ENCODE measurements around the gene LTO1. TPM values are rescaled to one million over a fixed set of nuclear protein-coding genes. Genes with fewer than 3 reads are reported as not detected.

LTO1 gene
- total and polyA plus RNA-seq, 2 of the 13 experiments (the other 11 are each of a cell fraction or from before 2014, with no cell fraction given), result 11.8 to 15.0 TPM

DNA sequence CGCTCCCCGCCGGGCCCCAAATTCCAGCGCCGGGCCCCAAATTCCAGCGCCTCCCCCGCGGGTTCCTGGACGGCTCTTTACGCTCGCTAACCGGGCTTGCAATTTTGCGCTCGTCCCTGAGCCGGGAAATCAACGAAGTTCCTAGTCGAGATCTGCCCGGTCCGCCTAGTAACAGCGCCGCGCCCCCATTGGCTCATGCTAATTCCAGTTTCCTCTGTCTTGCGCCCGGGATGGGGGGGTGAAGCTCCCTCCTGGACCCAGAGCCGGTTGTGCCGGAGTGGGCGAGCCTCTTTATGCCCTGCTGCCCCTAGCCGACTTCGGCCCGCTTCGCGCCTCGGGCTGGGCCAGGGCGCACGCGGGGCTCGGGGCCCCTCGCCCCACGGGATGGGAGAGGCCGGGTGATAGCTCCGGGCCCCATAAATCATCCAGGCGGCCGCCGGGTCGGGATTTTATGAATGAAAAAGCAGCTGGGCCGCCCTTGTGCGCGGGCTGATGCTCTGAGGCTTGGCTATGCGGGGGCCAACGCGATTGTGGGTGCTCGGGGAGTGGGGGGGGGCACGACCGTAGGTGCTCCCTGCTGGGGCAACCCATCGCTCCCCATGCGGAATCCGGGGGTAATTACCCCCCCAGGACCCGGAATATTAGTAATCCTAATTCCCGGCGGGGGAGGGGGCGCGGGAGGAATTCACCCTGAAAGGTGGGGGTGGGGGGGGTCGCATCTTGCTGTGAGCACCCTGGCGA is 36.0 kb downstream of the LTO1 start (continued):
- no peak for TF ChIP-seq U2AF1 (optimal IDR thresholded peaks at IDR 0.05; ENCODE audit: low read depth, low read length)
- no peak for TF ChIP-seq ZNF317 (CRISPR knock-in tag; IDR thresholded peaks at IDR 0.05)
- TF ChIP-seq ZNF460 (CRISPR knock-in tag; IDR thresholded peaks at IDR 0.05; ENCODE audit: borderline replicate concordance), result no peak
- no peak for TF ChIP-seq KDM1A (CRISPR knock-in tag; IDR thresholded peaks at IDR 0.05)
- no peak for TF ChIP-seq ZFP36 (IDR thresholded peaks at IDR 0.05; ENCODE audit: borderline replicate concordance, low read depth, low read length, partially characterized antibody)
- no peak for TF ChIP-seq ZNF891 (CRISPR knock-in tag; IDR thresholded peaks at IDR 0.05)
- TF ChIP-seq ZNF138 (CRISPR knock-in tag; IDR thresholded peaks at IDR 0.05; ENCODE audit: low read depth), result no peak
- TF ChIP-seq ZSCAN21 (CRISPR knock-in tag; IDR thresholded peaks at IDR 0.05; ENCODE audit: borderline replicate concordance), result no peak
- TF ChIP-seq PCBP2 (optimal IDR thresholded peaks at IDR 0.05; ENCODE audit: low read depth, low read length, poor library complexity, severe bottlenecking), result no peak
- TF ChIP-seq ZC3H13 (CRISPR knock-in tag; IDR thresholded peaks at IDR 0.05), result no peak
- TF ChIP-seq, protein P1, sequence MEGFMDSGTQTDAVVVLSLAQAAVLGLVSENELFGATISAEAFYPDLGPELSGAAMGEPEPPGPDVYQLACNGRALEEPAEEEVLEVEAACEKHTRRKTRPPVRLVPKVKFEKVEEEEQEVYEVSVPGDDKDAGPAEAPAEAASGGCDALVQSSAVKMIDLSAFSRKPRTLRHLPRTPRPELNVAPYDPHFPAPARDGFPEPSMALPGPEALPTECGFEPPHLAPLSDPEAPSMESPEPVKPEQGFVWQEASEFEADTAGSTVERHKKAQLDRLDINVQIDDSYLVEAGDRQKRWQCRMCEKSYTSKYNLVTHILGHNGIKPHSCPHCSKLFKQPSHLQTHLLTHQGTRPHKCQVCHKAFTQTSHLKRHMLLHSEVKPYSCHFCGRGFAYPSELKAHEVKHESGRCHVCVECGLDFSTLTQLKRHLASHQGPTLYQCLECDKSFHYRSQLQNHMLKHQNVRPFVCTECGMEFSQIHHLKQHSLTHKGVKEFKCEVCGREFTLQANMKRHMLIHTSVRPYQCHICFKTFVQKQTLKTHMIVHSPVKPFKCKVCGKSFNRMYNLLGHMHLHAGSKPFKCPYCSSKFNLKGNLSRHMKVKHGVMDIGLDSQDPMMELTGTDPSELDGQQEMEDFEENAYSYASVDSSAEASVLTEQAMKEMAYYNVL (CRISPR knock-in tag; IDR thresholded peaks at IDR 0.05; ENCODE audit: borderline replicate concordance), result no peak
- peak; percentile 88 for TF ChIP-seq PITX1 (CRISPR knock-in tag; IDR thresholded peaks at IDR 0.05)
- TF ChIP-seq, protein P2, sequence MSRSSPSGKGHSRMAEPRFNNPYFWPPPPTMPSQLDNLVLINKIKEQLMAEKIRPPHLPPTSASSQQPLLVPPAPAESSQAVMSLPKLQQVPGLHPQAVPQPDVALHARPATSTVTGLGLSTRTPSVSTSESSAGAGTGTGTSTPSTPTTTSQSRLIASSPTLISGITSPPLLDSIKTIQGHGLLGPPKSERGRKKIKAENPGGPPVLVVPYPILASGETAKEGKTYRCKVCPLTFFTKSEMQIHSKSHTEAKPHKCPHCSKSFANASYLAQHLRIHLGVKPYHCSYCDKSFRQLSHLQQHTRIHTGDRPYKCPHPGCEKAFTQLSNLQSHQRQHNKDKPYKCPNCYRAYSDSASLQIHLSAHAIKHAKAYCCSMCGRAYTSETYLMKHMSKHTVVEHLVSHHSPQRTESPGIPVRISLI (CRISPR knock-in tag; IDR thresholded peaks at IDR 0.05; ENCODE audit: borderline replicate concordance), result no peak
- TF ChIP-seq TFDP2 (CRISPR knock-in tag; IDR thresholded peaks at IDR 0.05), result peak; percentile 52; the same call in 1 of the 2 replicates
- no peak for TF ChIP-seq AHR (CRISPR knock-in tag; IDR thresholded peaks at IDR 0.05)
- peak; percentile 54; the same call in 1 of the 2 replicates for TF ChIP-seq NFKB2 (CRISPR knock-in tag; IDR thresholded peaks at IDR 0.05; ENCODE audit: borderline replicate concordance)
- TF ChIP-seq GATAD1 (CRISPR knock-in tag; IDR thresholded peaks at IDR 0.05), result no peak
- no peak for TF ChIP-seq ZBTB49 (CRISPR knock-in tag; IDR thresholded peaks at IDR 0.05; ENCODE audit: borderline replicate concordance)
- no peak; the same call in 1 of the 2 replicates for TF ChIP-seq ZNF12 (CRISPR knock-in tag; IDR thresholded peaks at IDR 0.05)
- no peak for TF ChIP-seq SSRP1 (CRISPR knock-in tag; IDR thresholded peaks at IDR 0.05)
- no peak for TF ChIP-seq DMTF1 (CRISPR knock-in tag; IDR thresholded peaks at IDR 0.05)

Measured in HepG2 (cell line).